HepG2 (cell line): ENCODE results near the gene ANKRD53. TPM values are rescaled to one million over a fixed set of nuclear protein-coding genes. Genes with fewer than 3 reads are reported as not detected.

ENCODE experiments used
- ADNP ChIP-seq: sonication (generic); formaldehyde crosslinking; IDR thresholded peaks from 2 replicates; pipeline ENCODE4 v1.4.0; 2020; ENCODE audit warnings: missing genetic modification reagents
- ATF7 ChIP-seq, 2 experiments: fragments of 450-650 bp in 1 of 2; sonication (generic) in 1 of 2; formaldehyde crosslinking in 1 of 2; IDR thresholded peaks; 2 replicates each; pipeline versions ENCODE4 v1.4.0 to v1.6.1; 2016 to 2020; ENCODE audit warnings: antibody characterized with exemption in 1 of 2, mild to moderate bottlenecking in 1 of 2, missing genetic modification reagents in 1 of 2
- BCL6 ChIP-seq: IDR thresholded peaks from 2 replicates; pipeline ENCODE4 v1.6.1; 2016; ENCODE audit warnings: missing genetic modification reagents, missing compliant biosample characterization
- BHLHE40 ChIP-seq: IDR thresholded peaks from 2 replicates; pipeline ENCODE4 v1.6.1; 2011; ENCODE audit warnings: low read length, improper control_type of control experiment
- CCAR2 ChIP-seq: fragments of 200-400 bp; formaldehyde crosslinking; optimal IDR thresholded peaks from 2 replicates; pipeline ENCODE3; 2018; ENCODE audit warnings: low read depth, mild to moderate bottlenecking, low read length, moderate library complexity
- ETV6 ChIP-seq: sonication (generic); formaldehyde crosslinking; conservative IDR thresholded peaks from 2 replicates; pipeline ENCODE4 v1.4.0; 2020; ENCODE audit warnings: missing genetic modification reagents
- FOXM1 ChIP-seq: sonication (generic); formaldehyde crosslinking; IDR thresholded peaks from 2 replicates; pipeline ENCODE4 v1.5.0; 2020; ENCODE audit warnings: missing genetic modification reagents
- GABPB1 ChIP-seq: IDR thresholded peaks from 2 replicates; pipeline ENCODE4 v1.6.1; 2016; ENCODE audit warnings: mild to moderate bottlenecking, missing genetic modification reagents, moderate library complexity, missing compliant biosample characterization
- MBNL3 ChIP-seq: fragments of 250-450 bp; sonication (Bioruptor Pico); conservative IDR thresholded peaks from 2 replicates; pipeline ENCODE4 v1.8.0; 2022; ENCODE audit warnings: mild to moderate bottlenecking, inconsistent platforms
- MTA1 ChIP-seq: sonication (generic); formaldehyde crosslinking; IDR thresholded peaks from 2 replicates; pipeline ENCODE4 v1.4.0; 2020; ENCODE audit warnings: missing genetic modification reagents, mild to moderate bottlenecking, borderline replicate concordance
- TEAD3 ChIP-seq: optimal IDR thresholded peaks from 2 replicates; pipeline ENCODE3; 2016; ENCODE audit warnings: borderline replicate concordance
- ZMYM2 ChIP-seq: sonication (generic); formaldehyde crosslinking; IDR thresholded peaks from 2 replicates; pipeline ENCODE4 v1.8.0; 2022; ENCODE audit warnings: mild to moderate bottlenecking, missing genetic modification reagents
- ZNF558 ChIP-seq: sonication (generic); formaldehyde crosslinking; IDR thresholded peaks from 2 replicates; pipeline ENCODE4 v1.9.0; 2022; ENCODE audit warnings: mild to moderate bottlenecking, missing genetic modification reagents, borderline replicate concordance
- ZNF879 ChIP-seq: sonication (generic); formaldehyde crosslinking; IDR thresholded peaks from 2 replicates; pipeline ENCODE4 v1.8.1; 2023; ENCODE audit warnings: missing genetic modification reagents
- ZNF891 ChIP-seq: sonication (generic); formaldehyde crosslinking; IDR thresholded peaks from 2 replicates; pipeline ENCODE4 v1.5.0; 2020; ENCODE audit warnings: mild to moderate bottlenecking, missing genetic modification reagents
- ZSCAN25 ChIP-seq: sonication (generic); formaldehyde crosslinking; IDR thresholded peaks from 2 replicates; pipeline ENCODE4 v1.8.0; 2022; ENCODE audit warnings: mild to moderate bottlenecking, missing genetic modification reagents
- polyA plus RNA-seq, 8 experiments: library from polyadenylated mRNA; depleted of rRNA in 3 of 8; stranded (reverse) in 7 of 8; unstranded in 1 of 8; fragments of >200 nt; fragmentation: Illumina TruSeq in 4 of 8; extraction: Trizol in 4 of 8; gene quantifications; 2 replicates each; pipeline versions ENCODE4 v1.2.1 to v1.2.3, GENCODE V29; 2011 to 2016; ENCODE audit warnings: low read depth in 4 of 8, missing spikeins in 1 of 8, mixed read lengths in 1 of 8; ENCODE audit not compliant: insufficient read depth in 1 of 8
- total RNA-seq, 5 experiments: library from RNA; depleted of rRNA; stranded (reverse); fragments of >200 nt; fragmentation: Illumina TruSeq; extraction: Trizol; gene quantifications; 2 replicates each; pipeline ENCODE4 v1.2.3, GENCODE V29; 2016; ENCODE audit warnings: low read depth in 1 of 5
- TF ChIP-seq, protein P1 (sequence below), 2 experiments: fragments of 450-650 bp in 1 of 2; sonication (generic) in 1 of 2; formaldehyde crosslinking in 1 of 2; IDR thresholded peaks; 2 replicates each; pipeline versions ENCODE4 v1.6.1 to v1.8.0; 2016 to 2022; ENCODE audit warnings: antibody characterized with exemption in 1 of 2, mild to moderate bottlenecking in 1 of 2, missing genetic modification reagents in 1 of 2
- TF ChIP-seq, protein P2 (sequence below): sonication (generic); formaldehyde crosslinking; IDR thresholded peaks from 2 replicates; pipeline ENCODE4 v1.4.0; 2020; ENCODE audit warnings: mild to moderate bottlenecking, missing genetic modification reagents

Gene ANKRD53
- total and polyA plus RNA-seq, 2 of the 13 experiments (the other 11 are each of a cell fraction or from before 2014, with no cell fraction given): 0.15 TPM; not detected in 1

DNA sequence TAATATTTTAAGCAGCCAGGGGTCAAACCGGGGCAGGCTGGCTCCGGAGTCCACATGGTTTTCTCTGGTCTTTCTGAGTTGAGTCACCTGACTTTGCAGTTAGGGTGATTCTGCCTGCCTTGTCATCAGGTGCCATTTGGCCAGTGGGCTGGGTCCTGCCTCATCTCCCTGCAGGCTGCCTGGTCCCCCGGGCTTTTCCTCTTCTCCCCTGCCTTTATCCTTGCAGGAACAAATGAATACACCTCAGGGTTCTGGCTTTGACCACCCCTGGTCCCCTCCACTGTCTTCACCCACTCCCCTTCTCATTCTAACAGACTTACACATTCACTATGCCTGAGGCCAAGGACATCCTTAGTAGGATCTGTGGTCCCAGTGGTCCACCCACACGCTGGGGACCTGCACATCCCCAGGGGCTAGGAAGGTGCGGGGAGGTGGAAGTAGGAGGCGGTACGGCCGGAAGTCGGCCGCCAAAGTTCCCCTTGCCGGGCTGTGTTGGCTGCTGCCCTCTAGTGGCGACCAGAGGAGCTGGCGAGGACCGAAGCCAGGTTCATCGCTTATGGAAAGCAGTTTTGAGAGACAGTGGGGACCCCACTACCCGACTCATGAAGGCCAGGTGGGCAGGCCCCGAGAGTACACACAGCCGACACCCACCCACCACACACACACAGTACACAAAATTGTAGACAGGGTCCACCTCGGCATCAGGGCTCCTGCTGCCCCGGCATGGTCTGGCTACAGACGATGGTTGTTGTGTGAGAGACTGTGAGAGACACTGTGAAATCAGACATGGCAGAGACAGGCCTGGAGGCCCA is 22.6 kb downstream of the ANKRD53 start (continued):
- TF ChIP-seq, protein P1, sequence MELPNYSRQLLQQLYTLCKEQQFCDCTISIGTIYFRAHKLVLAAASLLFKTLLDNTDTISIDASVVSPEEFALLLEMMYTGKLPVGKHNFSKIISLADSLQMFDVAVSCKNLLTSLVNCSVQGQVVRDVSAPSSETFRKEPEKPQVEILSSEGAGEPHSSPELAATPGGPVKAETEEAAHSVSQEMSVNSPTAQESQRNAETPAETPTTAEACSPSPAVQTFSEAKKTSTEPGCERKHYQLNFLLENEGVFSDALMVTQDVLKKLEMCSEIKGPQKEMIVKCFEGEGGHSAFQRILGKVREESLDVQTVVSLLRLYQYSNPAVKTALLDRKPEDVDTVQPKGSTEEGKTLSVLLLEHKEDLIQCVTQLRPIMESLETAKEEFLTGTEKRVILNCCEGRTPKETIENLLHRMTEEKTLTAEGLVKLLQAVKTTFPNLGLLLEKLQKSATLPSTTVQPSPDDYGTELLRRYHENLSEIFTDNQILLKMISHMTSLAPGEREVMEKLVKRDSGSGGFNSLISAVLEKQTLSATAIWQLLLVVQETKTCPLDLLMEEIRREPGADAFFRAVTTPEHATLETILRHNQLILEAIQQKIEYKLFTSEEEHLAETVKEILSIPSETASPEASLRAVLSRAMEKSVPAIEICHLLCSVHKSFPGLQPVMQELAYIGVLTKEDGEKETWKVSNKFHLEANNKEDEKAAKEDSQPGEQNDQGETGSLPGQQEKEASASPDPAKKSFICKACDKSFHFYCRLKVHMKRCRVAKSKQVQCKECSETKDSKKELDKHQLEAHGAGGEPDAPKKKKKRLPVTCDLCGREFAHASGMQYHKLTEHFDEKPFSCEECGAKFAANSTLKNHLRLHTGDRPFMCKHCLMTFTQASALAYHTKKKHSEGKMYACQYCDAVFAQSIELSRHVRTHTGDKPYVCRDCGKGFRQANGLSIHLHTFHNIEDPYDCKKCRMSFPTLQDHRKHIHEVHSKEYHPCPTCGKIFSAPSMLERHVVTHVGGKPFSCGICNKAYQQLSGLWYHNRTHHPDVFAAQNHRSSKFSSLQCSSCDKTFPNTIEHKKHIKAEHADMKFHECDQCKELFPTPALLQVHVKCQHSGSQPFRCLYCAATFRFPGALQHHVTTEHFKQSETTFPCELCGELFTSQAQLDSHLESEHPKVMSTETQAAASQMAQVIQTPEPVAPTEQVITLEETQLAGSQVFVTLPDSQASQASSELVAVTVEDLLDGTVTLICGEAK (IDR thresholded peaks at IDR 0.05): no peak
- TF ChIP-seq, protein P1 (CRISPR knock-in tag; IDR thresholded peaks at IDR 0.05): peak; percentile 5; the same call in 1 of the 2 replicates
- TF ChIP-seq BHLHE40 (peak; percentile 30; the same call in 1 of the 2 replicates), FOXM1 (CRISPR knock-in tag) (no peak), BCL6 (CRISPR knock-in tag) (peak; percentile 22; the same call in 1 of the 2 replicates), ETV6 (CRISPR knock-in tag) (peak; percentile 84; the same call in 1 of the 2 replicates), MTA1 (CRISPR knock-in tag) (no peak; the same call in 1 of the 2 replicates), MBNL3 (CRISPR knock-in tag) (no peak), CCAR2 (no peak), ATF7 (IDR thresholded peaks at IDR 0.05) (no peak), ATF7 (CRISPR knock-in tag; IDR thresholded peaks at IDR 0.05) (peak; percentile 12; the same call in 1 of the 2 replicates), ZMYM2 (CRISPR knock-in tag) (peak; percentile 62; the same call in 1 of the 2 replicates), ZNF891 (peak; percentile 69), TEAD3 (CRISPR knock-in tag) (peak; percentile 21), ZNF558 (no peak), ZSCAN25 (CRISPR knock-in tag) (peak; percentile 35; the same call in 1 of the 2 replicates), ADNP (CRISPR knock-in tag) (peak; percentile 72; the same call in 1 of the 2 replicates), ZNF879 (CRISPR knock-in tag) (no peak; the same call in 1 of the 2 replicates), GABPB1 (peak; percentile 94)
- TF ChIP-seq, protein P2, sequence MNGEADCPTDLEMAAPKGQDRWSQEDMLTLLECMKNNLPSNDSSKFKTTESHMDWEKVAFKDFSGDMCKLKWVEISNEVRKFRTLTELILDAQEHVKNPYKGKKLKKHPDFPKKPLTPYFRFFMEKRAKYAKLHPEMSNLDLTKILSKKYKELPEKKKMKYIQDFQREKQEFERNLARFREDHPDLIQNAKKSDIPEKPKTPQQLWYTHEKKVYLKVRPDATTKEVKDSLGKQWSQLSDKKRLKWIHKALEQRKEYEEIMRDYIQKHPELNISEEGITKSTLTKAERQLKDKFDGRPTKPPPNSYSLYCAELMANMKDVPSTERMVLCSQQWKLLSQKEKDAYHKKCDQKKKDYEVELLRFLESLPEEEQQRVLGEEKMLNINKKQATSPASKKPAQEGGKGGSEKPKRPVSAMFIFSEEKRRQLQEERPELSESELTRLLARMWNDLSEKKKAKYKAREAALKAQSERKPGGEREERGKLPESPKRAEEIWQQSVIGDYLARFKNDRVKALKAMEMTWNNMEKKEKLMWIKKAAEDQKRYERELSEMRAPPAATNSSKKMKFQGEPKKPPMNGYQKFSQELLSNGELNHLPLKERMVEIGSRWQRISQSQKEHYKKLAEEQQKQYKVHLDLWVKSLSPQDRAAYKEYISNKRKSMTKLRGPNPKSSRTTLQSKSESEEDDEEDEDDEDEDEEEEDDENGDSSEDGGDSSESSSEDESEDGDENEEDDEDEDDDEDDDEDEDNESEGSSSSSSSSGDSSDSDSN: 0 out of 2 replicates have a peak, but pooled peaks have one; percentile 19
